ENCODE results near the gene TPCN2.

TPCN2 gene

DNA sequence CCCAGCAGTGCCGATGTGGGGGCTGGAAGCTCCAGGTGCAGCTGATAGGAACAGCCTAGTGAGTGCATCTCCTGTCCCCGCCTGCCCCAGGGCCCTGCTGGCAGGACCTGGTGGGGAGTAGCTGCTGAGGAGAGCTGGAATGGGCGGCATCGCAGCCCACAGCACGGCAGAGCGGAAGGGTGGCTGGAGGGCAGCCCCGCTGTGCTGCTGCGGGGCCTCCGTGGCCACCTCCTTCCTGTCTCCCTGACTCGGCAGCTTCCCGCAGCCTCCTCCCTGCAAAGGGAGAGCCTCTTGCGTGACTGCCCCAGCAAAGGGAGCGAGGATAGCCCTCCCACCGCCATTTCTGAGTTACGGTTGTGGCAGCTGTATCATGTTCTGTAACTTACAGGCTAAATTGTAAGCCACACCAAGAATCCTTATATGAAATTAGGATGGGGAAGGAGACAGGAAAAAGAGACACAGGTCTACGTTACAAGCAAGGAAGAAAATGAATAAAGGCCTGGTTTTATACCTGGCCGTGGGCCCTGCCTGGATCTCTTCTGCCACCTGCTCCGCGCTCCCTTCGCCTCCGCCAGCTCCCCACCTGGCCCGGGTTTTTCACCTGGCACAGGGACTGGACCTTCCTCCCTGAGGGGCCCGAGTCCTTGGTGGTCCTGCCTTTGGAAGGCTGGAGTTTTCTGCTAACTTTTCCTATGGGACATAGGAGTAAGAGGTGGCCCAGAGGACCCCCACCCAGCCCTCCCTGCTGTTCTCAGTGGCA lies 10.0 kb downstream of the TPCN2 start:
- DNase-seq, result no peak

DNA sequence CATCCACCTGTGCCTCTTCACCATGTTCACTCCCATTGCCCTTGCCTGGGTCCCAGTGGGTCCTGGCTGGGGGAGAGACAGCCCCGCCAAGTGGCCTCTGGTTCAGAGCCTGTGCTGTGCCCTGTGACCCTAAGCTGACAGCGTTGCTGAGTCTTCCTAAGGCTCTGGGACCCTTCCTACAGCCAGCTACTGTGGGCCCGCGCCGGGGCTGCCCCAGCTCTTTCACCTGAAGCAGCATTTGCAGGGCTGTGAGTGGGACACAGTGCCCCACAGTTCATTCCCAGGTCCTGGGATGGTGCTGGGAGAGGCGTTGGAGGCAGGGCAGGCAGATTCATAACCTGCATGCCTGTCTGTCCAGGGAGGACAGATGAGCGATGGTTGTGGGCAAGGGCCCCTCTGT lies 10.7 kb downstream of the TPCN2 start:
- DNase-seq, result no peak

GRCh38 chr11:69059985-69060384 lies 11.3 kb downstream of the TPCN2 start:
- no peak for DNase-seq

- DNase-seq, result no peak
Observed at GRCh38 chr11:69060806-69061712, 12.3 kb downstream of the TPCN2 start.

DNA sequence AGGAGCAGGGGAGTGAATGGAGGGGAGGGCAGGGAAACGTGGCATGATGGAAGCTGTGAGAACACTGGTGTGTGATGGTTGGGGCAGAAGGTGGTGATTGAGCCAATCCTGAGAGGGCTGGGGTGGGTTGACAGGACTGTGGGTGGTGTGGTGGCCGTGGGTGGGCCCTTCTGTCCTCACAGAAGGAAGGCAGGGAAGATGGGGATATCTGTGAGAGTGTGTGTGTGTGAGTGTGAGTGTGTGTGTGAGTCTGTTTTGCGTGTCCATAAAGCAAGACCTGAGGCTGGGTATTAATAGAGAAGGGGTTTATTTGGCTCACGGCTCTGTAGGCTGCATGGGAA lies 13.0 kb downstream of the TPCN2 start:
- DNase-seq, result no peak

DNA sequence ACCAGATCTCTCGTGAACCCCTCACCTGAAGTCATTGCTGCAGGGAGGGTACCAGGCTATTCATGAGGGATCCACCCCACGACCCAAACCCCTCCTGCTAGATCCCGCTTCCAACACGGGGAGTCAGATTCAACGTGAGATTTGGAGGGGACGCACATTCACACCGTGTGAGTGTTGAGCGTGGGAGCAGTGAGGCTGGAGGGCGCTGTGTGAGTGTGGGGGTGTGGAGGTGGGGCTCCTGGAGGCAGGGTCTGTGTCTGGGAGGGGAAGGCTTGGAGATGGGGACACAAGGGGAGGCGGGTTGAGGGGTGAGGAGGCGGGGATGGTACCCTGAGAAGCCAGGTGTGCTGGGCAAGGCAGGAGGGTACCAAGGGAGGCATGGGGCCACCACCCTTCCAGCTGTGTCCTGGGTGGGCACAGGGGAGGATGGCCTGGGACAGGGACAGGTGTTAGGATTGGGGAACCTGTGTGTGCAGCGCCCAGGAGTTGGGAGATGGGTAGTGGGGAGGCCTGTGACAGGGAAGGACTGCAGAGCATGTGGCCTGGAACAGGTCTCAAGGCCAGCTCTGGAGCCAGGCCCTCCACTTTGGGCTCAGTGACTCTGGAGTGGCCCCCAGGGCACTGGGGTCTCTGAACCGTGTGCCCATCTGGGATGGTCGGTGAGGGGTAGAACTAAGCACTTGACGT lies 13.6 kb downstream of the TPCN2 start:
- DNase-seq, result no peak

- DNase-seq, result no peak
Observed at GRCh38 chr11:69062873-69063651, 14.3 kb downstream of the TPCN2 start.

GRCh38 chr11:69063652-69064260 lies 15.0 kb downstream of the TPCN2 start:
- no peak for DNase-seq

DNA sequence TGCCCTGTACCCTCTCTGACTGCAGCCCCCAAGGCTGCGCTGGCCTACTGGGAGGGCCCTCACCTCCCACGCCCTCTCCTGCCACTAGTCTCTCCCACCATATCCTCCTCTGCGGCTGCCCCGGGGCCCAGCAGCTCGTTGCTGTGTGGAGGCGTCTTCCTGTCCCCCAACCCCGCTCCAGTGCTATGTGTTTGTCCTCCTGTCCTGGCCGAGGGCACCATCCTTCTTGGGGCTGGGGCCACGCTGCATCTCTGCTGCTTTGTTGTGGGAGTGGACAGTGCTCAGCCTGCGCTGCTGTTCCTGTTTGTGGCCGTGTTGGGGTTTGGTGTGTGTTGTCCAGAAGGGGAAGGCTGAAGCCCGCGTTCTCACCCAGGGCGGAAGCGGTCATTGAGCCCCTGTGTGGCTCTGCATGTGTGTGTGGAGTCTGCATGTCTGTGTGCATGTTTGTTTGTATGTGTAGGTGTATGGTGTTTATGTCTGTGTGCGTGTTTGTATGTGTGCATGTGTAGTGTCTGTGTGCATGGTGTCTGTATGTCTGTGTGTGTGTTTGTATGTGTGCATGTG lies 15.7 kb downstream of the TPCN2 start:
- DNase-seq, result no peak

- DNase-seq, result no peak
Observed at GRCh38 chr11:69065147-69065710, 16.5 kb downstream of the TPCN2 start.

DNA sequence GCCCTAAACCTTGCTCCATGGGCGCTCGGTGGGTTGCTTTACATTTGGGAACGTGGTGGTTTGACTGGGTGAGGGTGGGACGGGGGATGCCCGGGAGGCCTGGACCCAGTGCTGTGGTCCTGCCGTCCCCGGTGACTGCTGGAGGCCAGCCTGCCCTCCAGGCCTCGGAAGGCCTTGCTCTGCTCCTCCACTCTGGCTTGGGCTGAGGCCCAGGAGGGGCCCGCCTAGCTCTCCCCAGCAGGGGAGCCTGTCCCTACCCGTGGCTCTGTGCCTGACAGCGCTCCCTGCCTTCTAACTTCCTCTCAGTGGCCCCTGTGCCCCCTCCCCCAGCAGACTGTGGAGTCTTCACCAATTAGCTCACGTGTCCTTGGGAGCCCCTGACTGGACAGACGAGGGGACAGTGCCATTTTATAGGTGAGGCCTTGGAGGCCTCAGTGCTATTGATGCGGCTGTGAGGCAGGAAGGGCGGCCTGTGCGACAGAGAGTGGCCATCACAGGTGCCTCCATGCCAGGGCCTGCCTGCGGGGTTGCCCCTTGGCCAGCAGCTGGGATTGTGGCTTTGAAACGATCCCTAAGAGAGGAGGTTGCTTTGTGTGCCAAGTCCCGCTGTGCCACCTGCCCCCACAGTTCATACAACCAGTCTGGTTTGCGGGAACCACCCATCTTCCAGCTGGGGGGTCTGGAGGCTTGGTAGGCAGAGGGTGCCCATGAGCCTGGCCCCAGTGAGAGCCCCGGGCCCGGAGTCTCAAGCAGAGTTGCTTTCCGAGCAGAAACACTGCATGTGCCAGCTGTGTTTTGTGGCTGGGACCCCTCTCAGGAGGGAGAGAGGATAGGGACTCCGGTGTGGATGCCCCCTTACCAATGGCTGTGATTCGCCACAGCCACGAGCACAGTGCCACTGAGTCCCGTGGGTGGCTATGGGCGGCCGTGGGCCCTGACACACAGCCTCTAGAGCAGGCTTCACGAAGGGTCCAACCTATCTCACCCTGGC lies 17.7 kb downstream of the TPCN2 start:
- DNase-seq, result no peak

DNA sequence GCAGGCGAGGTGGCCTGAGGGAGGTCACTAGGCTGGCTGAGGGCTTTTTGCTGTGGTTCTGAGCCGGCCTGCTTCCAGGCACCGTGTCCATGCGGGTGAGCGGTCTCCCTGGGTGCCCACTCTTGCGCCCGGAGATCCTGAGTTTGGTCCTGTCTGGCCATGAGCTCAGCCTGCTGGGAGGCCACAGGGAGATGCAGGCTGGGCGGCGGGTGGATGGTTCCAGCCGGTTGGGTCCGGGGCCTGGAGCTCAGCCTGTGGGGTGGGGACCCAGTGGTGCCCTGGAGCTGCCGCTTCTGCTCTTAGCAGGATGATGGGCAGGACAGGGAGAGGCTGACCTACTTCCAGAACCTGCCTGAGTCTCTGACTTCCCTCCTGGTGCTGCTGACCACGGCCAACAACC lies 18.5 kb downstream of the TPCN2 start:
- DNase-seq, result no peak

DNA sequence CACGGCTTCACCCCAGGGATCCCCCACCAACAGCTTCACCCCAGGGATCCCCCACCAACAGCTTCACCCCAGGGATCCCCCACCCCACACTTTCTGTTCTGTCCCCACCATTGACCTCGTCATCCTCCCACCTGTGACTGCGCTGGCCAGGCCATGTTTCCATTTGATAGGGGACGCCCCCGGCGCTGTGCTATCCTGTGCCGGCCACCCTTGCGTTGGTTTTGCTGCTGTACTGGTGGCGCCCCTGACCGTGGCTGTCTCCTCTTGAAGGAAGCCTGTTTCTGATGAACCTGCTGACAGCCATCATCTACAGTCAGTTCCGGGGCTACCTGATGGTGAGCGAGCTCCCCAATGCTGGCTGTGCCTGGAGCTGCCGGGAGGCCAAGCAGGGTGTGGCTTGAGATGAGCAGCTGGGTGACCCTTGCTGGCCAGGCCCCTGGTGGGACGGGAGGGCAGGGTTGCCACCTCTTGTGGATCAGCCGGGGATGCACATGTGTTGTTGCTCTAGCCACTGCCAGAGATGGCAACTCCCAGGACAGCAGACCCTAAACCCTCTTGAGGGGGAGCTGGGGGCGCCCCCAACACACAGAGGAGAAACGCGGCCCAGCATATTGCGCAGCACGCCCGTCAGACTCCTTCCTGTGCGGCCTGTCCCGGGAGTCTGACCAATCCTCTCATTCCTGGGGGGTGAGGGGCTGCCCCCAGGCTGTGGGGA lies 22.5 kb downstream of the TPCN2 start:
- DNase-seq, result no peak

GRCh38 chr11:69071956-69072355 lies 23.2 kb downstream of the TPCN2 start:
- DNase-seq, result no peak

DNA sequence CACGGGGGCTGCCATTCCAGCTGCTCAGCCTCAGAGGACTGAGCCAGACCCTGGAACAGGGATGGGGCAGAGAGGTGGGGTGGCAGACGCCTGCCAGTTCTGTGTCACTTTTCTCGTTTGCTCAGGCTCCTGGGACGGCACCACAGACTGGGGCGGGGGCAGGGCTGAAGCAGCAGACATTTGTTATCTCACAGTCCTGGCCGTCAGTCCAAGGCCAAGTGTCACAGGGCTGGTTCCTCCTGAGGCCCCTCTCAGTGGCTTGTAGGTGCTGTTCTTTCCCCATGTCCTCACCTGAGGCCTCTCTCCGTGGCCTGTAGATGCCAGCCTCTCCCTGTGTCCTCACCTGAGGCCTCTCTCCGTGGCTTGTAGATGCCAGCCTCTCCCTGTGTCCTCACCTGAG lies 24.7 kb downstream of the TPCN2 start:
- DNase-seq, result no peak

GRCh38 chr11:69074375-69075140 lies 25.8 kb downstream of the TPCN2 start:
- DNase-seq, result no peak

- no peak for DNase-seq
Observed at GRCh38 chr11:69075421-69076128, 26.8 kb downstream of the TPCN2 start.

- no peak for DNase-seq
Observed at GRCh38 chr11:69076129-69076791, 27.5 kb downstream of the TPCN2 start.
